GM21528 (cell line): Measurements from ENCODE around the gene VSTM4.

Source experiments
- ATAC-seq: cut with Tn5 transposase; IDR thresholded peaks from one replicate; pipeline ENCODE4 v1.9.1; 2021; ENCODE audit warnings: mild to moderate bottlenecking, moderate library complexity; ENCODE audit not compliant: unreplicated experiment, low FRiP score

Gene VSTM4

GRCh38 chr10:49115015-49115795, at the start of gene VSTM4:
VSTM4 (minus strand) TSS chr10:49115522; CDS start chr10:49115485, 37 bp downstream.
- no peak for ATAC-seq

- ATAC-seq = no peak
Observed at GRCh38 chr10:49164559-49165188, 49.4 kb upstream of the VSTM4 start.

- ATAC-seq = no peak
Observed at GRCh38 chr10:49163741-49164140, 48.4 kb upstream of the VSTM4 start.

- no peak for ATAC-seq
Observed at GRCh38 chr10:49162761-49163310, 47.5 kb upstream of the VSTM4 start.

GRCh38 chr10:49162063-49162462, 46.7 kb upstream of the VSTM4 start:
- ATAC-seq = no peak

GRCh38 chr10:49161411-49161997, 46.2 kb upstream of the VSTM4 start:
- ATAC-seq = no peak

GRCh38 chr10:49160814-49161213, 45.5 kb upstream of the VSTM4 start:
- no peak for ATAC-seq

GRCh38 chr10:49160110-49160509, 44.8 kb upstream of the VSTM4 start:
- ATAC-seq = no peak

- no peak for ATAC-seq
Observed at GRCh38 chr10:49158915-49159314, 43.6 kb upstream of the VSTM4 start.

GRCh38 chr10:49158404-49158803, 43.1 kb upstream of the VSTM4 start:
- no peak for ATAC-seq

GRCh38 chr10:49157229-49157628, 41.9 kb upstream of the VSTM4 start:
- ATAC-seq = no peak

GRCh38 chr10:49154641-49155040, 39.3 kb upstream of the VSTM4 start:
- no peak for ATAC-seq

GRCh38 chr10:49153971-49154370, 38.6 kb upstream of the VSTM4 start:
- no peak for ATAC-seq

GRCh38 chr10:49153115-49153514, 37.8 kb upstream of the VSTM4 start:
- ATAC-seq = no peak

GRCh38 chr10:49152663-49153062, 37.3 kb upstream of the VSTM4 start:
- ATAC-seq = no peak

GRCh38 chr10:49152037-49152436, 36.7 kb upstream of the VSTM4 start:
- ATAC-seq = no peak

- no peak for ATAC-seq
Observed at GRCh38 chr10:49151481-49151880, 36.2 kb upstream of the VSTM4 start.

GRCh38 chr10:49151025-49151445, 35.7 kb upstream of the VSTM4 start:
- no peak for ATAC-seq

- no peak for ATAC-seq
Observed at GRCh38 chr10:49150426-49150825, 35.1 kb upstream of the VSTM4 start.

GRCh38 chr10:49149881-49150280, 34.6 kb upstream of the VSTM4 start:
- ATAC-seq = no peak

- ATAC-seq = no peak
Observed at GRCh38 chr10:49144058-49144720, 28.9 kb upstream of the VSTM4 start.
